ENCODE results near the gene TLR9.
"Not testable (repeated sequence)": the region's sequence is repeated elsewhere in the genome, so short reads cannot be mapped to it uniquely, and the experiment has no call there.

TLR9 gene

GRCh38 chr3:52184690-52185089 is 40.8 kb downstream of the TLR9 start:
- DNase-seq (ENCODE audit: low read depth): no peak
- no peak overlapping the region for H3K4me3 ChIP-seq (ENCODE audit: low read depth, low read length)
- TF ChIP-seq CTCF (IDR thresholded peaks at IDR 0.05; ENCODE audit: low read depth, low read length, missing control alignments): no peak

- TF ChIP-seq CTCF (IDR thresholded peaks at IDR 0.05; ENCODE audit: low read depth, low read length, missing control alignments): no peak
- H3K4me3 ChIP-seq (ENCODE audit: low read depth, low read length): no peak overlapping the region
- no peak for DNase-seq (ENCODE audit: low read depth)
Measured at GRCh38 chr3:52183786-52184445, 41.5 kb downstream of the TLR9 start.

GRCh38 chr3:52182691-52183090 is 42.8 kb downstream of the TLR9 start:
- no peak for DNase-seq (ENCODE audit: low read depth)
- no peak overlapping the region for H3K4me3 ChIP-seq (ENCODE audit: low read depth, low read length)
- TF ChIP-seq CTCF (IDR thresholded peaks at IDR 0.05; ENCODE audit: low read depth, low read length, missing control alignments): no peak

- DNase-seq (ENCODE audit: low read depth): no peak
- TF ChIP-seq CTCF (IDR thresholded peaks at IDR 0.05; ENCODE audit: low read depth, low read length, missing control alignments): no peak
- H3K4me3 ChIP-seq (ENCODE audit: low read depth, low read length): no peak overlapping the region
Measured at GRCh38 chr3:52182196-52182595, 43.2 kb downstream of the TLR9 start.

GRCh38 chr3:52181543-52181942 is 43.9 kb downstream of the TLR9 start:
- TF ChIP-seq CTCF (IDR thresholded peaks at IDR 0.05; ENCODE audit: low read depth, low read length, missing control alignments): no peak
- DNase-seq (ENCODE audit: low read depth): no peak
- no peak overlapping the region for H3K4me3 ChIP-seq (ENCODE audit: low read depth, low read length)

GRCh38 chr3:52178537-52178936 is 46.9 kb downstream of the TLR9 start:
- no peak for TF ChIP-seq CTCF (IDR thresholded peaks at IDR 0.05; ENCODE audit: low read depth, low read length, missing control alignments)
- no peak for DNase-seq (ENCODE audit: low read depth)
- H3K4me3 ChIP-seq (ENCODE audit: low read depth, low read length): no peak overlapping the region

- H3K4me3 ChIP-seq (ENCODE audit: low read depth, low read length); DNase-seq (ENCODE audit: low read depth): not testable (repeated sequence)
Measured at GRCh38 chr3:52178126-52178525, 47.3 kb downstream of the TLR9 start.

Measured in GM12864 (cell line).